ENCODE data around the gene LRCH3. TPM values are rescaled to one million over a fixed set of nuclear protein-coding genes. Genes with fewer than 3 reads are reported as not detected.

Gene LRCH3
- total RNA-seq, 6 donors from 2014 or later = 24.6 to 68.1 (median 34.2) TPM

- no peaks in the 10 kb centered on the region for H3K27me3 ChIP-seq
- H3K27ac ChIP-seq = no peak overlapping the region
- no peak for DNase-seq
- H3K4me3 ChIP-seq = no peak overlapping the region
- 76 to 87% methylated on average over 6 of the region's 6 CpGs for WGBS, 2 donors
- no peaks in the 10 kb centered on the region for H3K9me3 ChIP-seq
- H3K4me1 ChIP-seq = no peaks in the 10 kb centered on the region
- TF ChIP-seq POLR2AphosphoS5 (IDR thresholded peaks at IDR 0.05) (no peak), POLR2A (IDR thresholded peaks at IDR 0.05) (no peak), EP300 (IDR thresholded peaks at IDR 0.05) (no peak), CTCF (IDR thresholded peaks at IDR 0.05) (no peak)
- no peak for ATAC-seq (ENCODE audit: low FRiP score in 2 of 2)
- peaks cover 7 to 71% (median 51%) of the 10 kb centered on the region in 4 donors for H3K36me3 ChIP-seq
Measured at GRCh38 chr3:197874653-197875052, 83.6 kb downstream of the LRCH3 start.

GRCh38 chr3:197877902-197878301 is 86.8 kb downstream of the LRCH3 start:
- no peak for ATAC-seq (ENCODE audit: low FRiP score in 2 of 2)
- Histone ChIP-seq H3K4me3 (no peak overlapping the region), H3K36me3 (peaks cover 3 to 61% (median 26%) of the 10 kb centered on the region in 4 donors), H3K4me1 (peaks cover 0 to 5% (median 0%) of the 10 kb centered on the region in 4 donors), H3K27me3 (no peaks in the 10 kb centered on the region), H3K9me3 (no peaks in the 10 kb centered on the region), H3K27ac (no peak overlapping the region)
- 94 to 100% methylated on average over 4 of the region's 4 CpGs for WGBS, 2 donors
- TF ChIP-seq EP300 (IDR thresholded peaks at IDR 0.05) = no peak
- no peak for TF ChIP-seq POLR2AphosphoS5 (IDR thresholded peaks at IDR 0.05)
- no peak for TF ChIP-seq POLR2A (IDR thresholded peaks at IDR 0.05)
- no peak for TF ChIP-seq CTCF (IDR thresholded peaks at IDR 0.05)
- DNase-seq = no peak

GRCh38 chr3:197878427-197878826 is 87.4 kb downstream of the LRCH3 start:
- ATAC-seq (ENCODE audit: low FRiP score in 2 of 2) = peak in 1 of 2 donors; percentile 57
- Histone ChIP-seq H3K36me3 (peaks cover 3 to 57% (median 21%) of the 10 kb centered on the region in 4 donors), H3K4me1 (peaks cover 0 to 5% (median 0%) of the 10 kb centered on the region in 4 donors), H3K27ac (no peak overlapping the region), H3K9me3 (no peaks in the 10 kb centered on the region), H3K4me3 (no peak overlapping the region), H3K27me3 (no peaks in the 10 kb centered on the region)
- WGBS, 2 donors = 57 to 69% methylated on average over 8 of the region's 8 CpGs
- DNase-seq = peak in 1 of 2 donors; percentile 40
- TF ChIP-seq POLR2A (IDR thresholded peaks at IDR 0.05) = no peak
- TF ChIP-seq EP300 (IDR thresholded peaks at IDR 0.05) = no peak
- no peak for TF ChIP-seq POLR2AphosphoS5 (IDR thresholded peaks at IDR 0.05)
- no peak for TF ChIP-seq CTCF (IDR thresholded peaks at IDR 0.05)

GRCh38 chr3:197880491-197881269 is 89.6 kb downstream of the LRCH3 start:
- no peak for DNase-seq
- Histone ChIP-seq H3K9me3 (no peaks in the 10 kb centered on the region), H3K27ac (no peak overlapping the region), H3K27me3 (no peaks in the 10 kb centered on the region), H3K4me1 (peaks cover 0 to 5% (median 0%) of the 10 kb centered on the region in 4 donors), H3K36me3 (peaks cover 3 to 60% (median 25%) of the 10 kb centered on the region in 4 donors), H3K4me3 (no peak overlapping the region)
- 84 to 89% methylated on average over 17 of the region's 17 CpGs for WGBS, 2 donors
- ATAC-seq (ENCODE audit: low FRiP score in 2 of 2) = no peak
- no peak for TF ChIP-seq EP300 (IDR thresholded peaks at IDR 0.05)
- no peak for TF ChIP-seq POLR2A (IDR thresholded peaks at IDR 0.05)
- no peak for TF ChIP-seq CTCF (IDR thresholded peaks at IDR 0.05)
- no peak for TF ChIP-seq POLR2AphosphoS5 (IDR thresholded peaks at IDR 0.05)

All from upper lobe of left lung (tissue), 6 donors.